ACHN (cell line): ENCODE data around the gene TNFSF10.

Source experiments
- DNase-seq: peaks from one replicate; pipeline ENCODE4 v3.0.0-alpha.2; 2015
- in situ Hi-C: cut with HindIII; loops from 2 replicates; pipeline ENCODE4 v1.10.0; 2017; ENCODE audit warnings: low sequenced_read_pairs, low pct_ligation_motif_present, low pct_unique_long_range_greater_than_20kb

TNFSF10 gene

GRCh38 chr3:172546628-172547214 lies 23.5 kb upstream of the TNFSF10 start:
- DNase-seq: no peak
- in situ Hi-C loops: no loop called here

- in situ Hi-C loops: no loop called here
- DNase-seq: no peak
These were observed 22.9 kb upstream of the TNFSF10 start for GRCh38 chr3:172546105-172546504.

- in situ Hi-C loops: no loop called here
- no peak for DNase-seq
These were observed 21.2 kb upstream of the TNFSF10 start for GRCh38 chr3:172544404-172544803.

GRCh38 chr3:172543884-172544283 lies 20.7 kb upstream of the TNFSF10 start:
- in situ Hi-C loops: no loop called here
- DNase-seq: no peak

GRCh38 chr3:172543419-172543818 lies 20.2 kb upstream of the TNFSF10 start:
- in situ Hi-C loops: no loop called here
- no peak for DNase-seq

- in situ Hi-C loops: no loop called here
- no peak for DNase-seq
These were observed 19.8 kb upstream of the TNFSF10 start for GRCh38 chr3:172542999-172543398.

- no peak for DNase-seq
- in situ Hi-C loops: no loop called here
These were observed 18.8 kb upstream of the TNFSF10 start for GRCh38 chr3:172541945-172542488.

- in situ Hi-C loops: no loop called here
- DNase-seq: no peak
These were observed 16.8 kb upstream of the TNFSF10 start for GRCh38 chr3:172540049-172540448.

GRCh38 chr3:172539273-172539672 lies 16.0 kb upstream of the TNFSF10 start:
- in situ Hi-C loops: no loop called here
- no peak for DNase-seq

GRCh38 chr3:172538368-172539151 lies 15.3 kb upstream of the TNFSF10 start:
- in situ Hi-C loops: no loop called here
- DNase-seq: no peak

- in situ Hi-C loops: no loop called here
- DNase-seq: no peak
These were observed 14.4 kb upstream of the TNFSF10 start for GRCh38 chr3:172537507-172538158.

GRCh38 chr3:172536993-172537419 lies 13.8 kb upstream of the TNFSF10 start:
- in situ Hi-C loops: no loop called here
- DNase-seq: no peak

- no peak for DNase-seq
- in situ Hi-C loops: no loop called here
These were observed 13.3 kb upstream of the TNFSF10 start for GRCh38 chr3:172536505-172536904.

GRCh38 chr3:172530566-172530965 lies 7.3 kb upstream of the TNFSF10 start:
- DNase-seq: no peak
- in situ Hi-C loops: no loop called here

- in situ Hi-C loops: no loop called here
- no peak for DNase-seq
These were observed 6.9 kb upstream of the TNFSF10 start for GRCh38 chr3:172530101-172530561.

- in situ Hi-C loops: no loop called here
- no peak for DNase-seq
These were observed 5.4 kb upstream of the TNFSF10 start for GRCh38 chr3:172528677-172529076.

GRCh38 chr3:172527306-172527705 lies 4.1 kb upstream of the TNFSF10 start:
- DNase-seq: no peak
- in situ Hi-C loops: no loop called here

GRCh38 chr3:172525116-172525613 lies 1.9 kb upstream of the TNFSF10 start:
- in situ Hi-C loops: no loop called here

GRCh38 chr3:172524611-172525010 lies 1.4 kb upstream of the TNFSF10 start:
- in situ Hi-C loops: no loop called here
- DNase-seq: no peak

More at GRCh38 chr3:172525116-172525613, 1.9 kb upstream of the TNFSF10 start:
- no peak for DNase-seq
